ENCODE measurements around the gene PCED1B. TPM values are rescaled to one million over a fixed set of nuclear protein-coding genes. Genes with fewer than 3 reads are reported as not detected.
A peak's percentile ranks its signal among the peaks of the same experiment; 100 is the strongest.

The PCED1B gene
- total and polyA plus RNA-seq, 2 donors (not counting 1 experiment from before 2014, with no cell fraction given): 26.2 to 45.8 TPM

DNA sequence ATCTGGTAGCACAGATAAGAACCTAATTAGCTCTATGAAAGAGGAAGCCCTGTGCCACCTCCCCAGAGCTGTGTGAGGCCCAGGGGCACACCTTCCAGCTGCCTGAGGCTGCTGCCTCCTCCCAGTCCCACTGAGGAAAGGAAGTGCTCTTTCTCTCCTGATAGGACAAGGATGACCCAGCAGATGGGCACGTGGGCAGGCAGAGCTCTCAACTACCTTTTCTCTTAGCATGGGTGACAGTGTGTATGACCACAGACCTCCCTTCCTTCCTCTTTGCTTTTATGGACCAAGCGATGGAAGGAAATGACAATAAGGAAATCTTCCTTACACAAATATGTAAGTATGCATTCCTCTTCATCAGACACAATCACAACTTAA lies 127.9 kb downstream of the PCED1B start:
- Histone ChIP-seq H3K4me3 (ENCODE audit: control extremely low read depth in 1 of 5, extremely low read depth in 1 of 5, insufficient read depth in 1 of 5, low read depth in 2 of 5, low read length in 4 of 5) (peak overlapping the region in 2 of 5 experiments; percentile 7 to 31), H3K27ac (ENCODE audit: low read length in 2 of 2) (peak overlapping the region; percentile 78 to 84), H3K36me3 (replicated peaks in 1 of 2; ENCODE audit: control extremely low read depth in 1 of 2, control insufficient read depth in 1 of 2, extremely low read depth in 1 of 2, insufficient read depth in 2 of 2, low read length in 1 of 2) (peaks cover 1 to 57% of the 10 kb centered on the region in 2 experiments), H2AFZ (ENCODE audit: insufficient read depth, low read depth, low read length, poor library complexity, severe bottlenecking) (no peak overlapping the region), H4K20me1 (ENCODE audit: control insufficient read depth, insufficient read depth, low read length, poor library complexity, severe bottlenecking) (no peaks in the 10 kb centered on the region), H3K27me3 (replicated peaks in 1 of 4; ENCODE audit: control extremely low read depth in 1 of 4, control insufficient read depth in 3 of 4, insufficient read depth in 4 of 4, low read length in 3 of 4) (no peaks in the 10 kb centered on the region), H3K79me2 (ENCODE audit: control insufficient read depth, insufficient read depth, low read length) (peaks cover 29% of the 10 kb centered on the region), H3K4me2 (replicated peaks; ENCODE audit: low read depth, low read length, poor library complexity, severe bottlenecking) (peak overlapping the region; percentile 69), H3K4me1 (ENCODE audit: control insufficient read depth in 2 of 2, insufficient read depth in 2 of 2, low read length in 2 of 2) (peaks cover 71 to 80% of the 10 kb centered on the region in 2 donors), H3K9me3 (ENCODE audit: control extremely low read depth in 1 of 3, control insufficient read depth in 2 of 3, insufficient read depth in 1 of 3, low read length in 2 of 3) (no peaks in the 10 kb centered on the region), H3K9ac (ENCODE audit: low read length) (peak overlapping the region; percentile 43)
- Mint-ChIP-seq H3K27me3 (no peaks in the 10 kb centered on the region), H3K4me3 (peak overlapping the region; percentile 75), H3K27ac (peak overlapping the region; percentile 94), H3K9me3 (ENCODE audit: insufficient read depth) (no peaks in the 10 kb centered on the region), H3K4me1 (peaks cover 77% of the 10 kb centered on the region)
- ChIA-PET POLR2A (interaction anchor here (0.6 to 2.4 kb wide), 12 partner anchors 8 to 200 kb away, joined by 3 to 24 read pairs (median 4); partner anchors contain the start of gene AMIGO2), CTCF (interaction anchor here (0.8 to 5.2 kb wide), 19 partner anchors 9 to 272 kb away, joined by 3 to 30 read pairs (median 4); partner anchors contain the start of genes AMIGO2 and PCED1B)
- TF ChIP-seq CTCF (IDR thresholded peaks at IDR 0.05): no peak
- TF ChIP-seq EZH2 (IDR thresholded peaks at IDR 0.05; ENCODE audit: borderline replicate concordance, insufficient read depth, low read depth, low read length, poor library complexity, severe bottlenecking): no peak
- ATAC-seq (ENCODE audit: low read depth) (peak; percentile 85), DNase-seq (peak; percentile 87)
- intact Hi-C loops (cut with micrococcal nuclease): loop anchor here (1.0 kb wide), 2 partner anchors 9 to 15 kb away; no protein-coding TSS in a partner anchor
- WGBS (ENCODE audit: insufficient coverage): no CpG with 5 or more reads among the region's 2 CpGs

GRCh38 chr12:47207829-47208248 lies 128.4 kb downstream of the PCED1B start:
- ChIA-PET CTCF (interaction anchor here (0.8 to 5.2 kb wide), 19 partner anchors 8 to 273 kb away, joined by 3 to 30 read pairs (median 4); partner anchors contain the start of genes AMIGO2 and PCED1B), POLR2A (interaction anchor here (0.6 to 2.4 kb wide), 10 partner anchors 8 to 401 kb away, joined by 3 to 24 read pairs (median 4); partner anchors contain the start of gene AMIGO2)
- peak overlapping the region in 3 of 5 experiments; percentile 2 to 31 (median 7) for H3K4me3 ChIP-seq (ENCODE audit: control extremely low read depth in 1 of 5, extremely low read depth in 1 of 5, insufficient read depth in 1 of 5, low read depth in 2 of 5, low read length in 4 of 5)
- DNase-seq: peak; percentile 75
- ATAC-seq (ENCODE audit: low read depth): peak; percentile 64
- TF ChIP-seq EZH2 (IDR thresholded peaks at IDR 0.05; ENCODE audit: borderline replicate concordance, insufficient read depth, low read depth, low read length, poor library complexity, severe bottlenecking): no peak
- TF ChIP-seq CTCF (IDR thresholded peaks at IDR 0.05): no peak
- peaks cover 76 to 85% of the 10 kb centered on the region in 2 donors for H3K4me1 ChIP-seq (ENCODE audit: control insufficient read depth in 2 of 2, insufficient read depth in 2 of 2, low read length in 2 of 2)
- H2AFZ ChIP-seq (ENCODE audit: insufficient read depth, low read depth, low read length, poor library complexity, severe bottlenecking): no peak overlapping the region
- 0% methylated on average over 2 of the region's 3 CpGs for WGBS (ENCODE audit: insufficient coverage)
- H3K27me3 ChIP-seq (replicated peaks in 1 of 4; ENCODE audit: control extremely low read depth in 1 of 4, control insufficient read depth in 3 of 4, insufficient read depth in 4 of 4, low read length in 3 of 4): no peaks in the 10 kb centered on the region
- H3K4me2 ChIP-seq (replicated peaks; ENCODE audit: low read depth, low read length, poor library complexity, severe bottlenecking): peak overlapping the region; percentile 69
- peak overlapping the region; percentile 43 for H3K9ac ChIP-seq (ENCODE audit: low read length)
- no peaks in the 10 kb centered on the region for H4K20me1 ChIP-seq (ENCODE audit: control insufficient read depth, insufficient read depth, low read length, poor library complexity, severe bottlenecking)
- intact Hi-C loops (cut with micrococcal nuclease): loop anchor here (1.0 kb wide), 2 partner anchors 8 to 16 kb away; no protein-coding TSS in a partner anchor
- H3K27me3 Mint-ChIP-seq: no peaks in the 10 kb centered on the region
- H3K4me3 Mint-ChIP-seq: peak overlapping the region; percentile 75
- H3K79me2 ChIP-seq (ENCODE audit: control insufficient read depth, insufficient read depth, low read length): peaks cover 34% of the 10 kb centered on the region
- peaks cover 1 to 60% of the 10 kb centered on the region in 2 experiments for H3K36me3 ChIP-seq (replicated peaks in 1 of 2; ENCODE audit: control extremely low read depth in 1 of 2, control insufficient read depth in 1 of 2, extremely low read depth in 1 of 2, insufficient read depth in 2 of 2, low read length in 1 of 2)
- H3K27ac ChIP-seq (ENCODE audit: low read length in 2 of 2): peak overlapping the region; percentile 78 to 84
- H3K4me1 Mint-ChIP-seq: peaks cover 81% of the 10 kb centered on the region
- H3K9me3 ChIP-seq (ENCODE audit: control extremely low read depth in 1 of 3, control insufficient read depth in 2 of 3, insufficient read depth in 1 of 3, low read length in 2 of 3): no peaks in the 10 kb centered on the region
- H3K27ac Mint-ChIP-seq: peak overlapping the region; percentile 94
- no peaks in the 10 kb centered on the region for H3K9me3 Mint-ChIP-seq (ENCODE audit: insufficient read depth)
